ENCODE data around the gene INPP4A. TPM values are rescaled to one million over a fixed set of nuclear protein-coding genes. Genes with fewer than 3 reads are reported as not detected.

Gene INPP4A
- total and polyA plus RNA-seq, 2 experiments from 2014 or later = 7.9 to 13.1 TPM

DNA sequence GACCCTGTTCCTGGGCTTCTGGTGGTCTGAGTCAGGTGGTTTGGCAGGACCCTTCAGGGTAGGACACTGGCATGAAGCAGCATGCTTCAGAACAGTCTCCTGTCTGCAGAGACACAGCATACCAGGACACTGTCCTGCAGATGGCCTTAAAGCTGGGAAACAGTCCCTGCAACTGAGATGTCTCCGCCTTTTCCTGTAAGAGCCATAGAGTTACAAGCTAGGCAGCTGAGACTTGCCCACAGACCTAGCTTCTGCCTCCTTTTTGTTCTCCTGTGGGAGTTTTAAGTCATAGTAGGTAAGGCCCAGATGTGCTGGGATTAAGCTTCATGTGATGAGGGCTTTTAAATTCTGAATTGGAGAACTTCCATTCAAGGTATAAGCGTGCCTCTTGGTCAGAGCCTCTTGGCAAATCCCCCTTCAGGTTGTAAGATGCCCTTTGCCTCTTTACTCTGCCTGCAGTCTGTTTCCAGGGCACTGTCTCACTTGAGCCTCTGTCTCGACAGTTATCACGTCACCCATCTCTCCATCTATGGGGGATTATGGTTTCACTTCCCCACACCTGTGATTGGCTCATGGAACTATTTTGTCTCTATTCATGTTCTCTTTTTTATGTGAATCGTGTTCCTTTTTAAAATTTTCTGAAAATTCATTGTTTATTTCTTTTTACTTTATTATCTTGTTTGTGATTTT lies 111.8 kb downstream of the INPP4A start:
- no peaks in the 10 kb centered on the region for H3K9me3 ChIP-seq (ENCODE audit: low read depth)
- no peak for TF ChIP-seq CTCF (IDR thresholded peaks at IDR 0.05; ENCODE audit: poor library complexity)
- TF ChIP-seq EZH2phosphoT487 (IDR thresholded peaks at IDR 0.05; ENCODE audit: low read depth, severe bottlenecking, unreplicated experiment) = no peak
- no peak for TF ChIP-seq EZH2 (IDR thresholded peaks at IDR 0.05; ENCODE audit: borderline replicate concordance)
- no peaks in the 10 kb centered on the region for H3K79me2 ChIP-seq
- no peaks in the 10 kb centered on the region for H3K27me3 ChIP-seq
- H3K4me2 ChIP-seq = no peak overlapping the region
- 91% methylated on average over 5 of the region's 5 CpGs for WGBS (ENCODE audit: low lambda C conversion rate, missing lambda C conversion rate)
- H3K36me3 ChIP-seq (replicated peaks; ENCODE audit: insufficient read depth, low read depth) = no peaks in the 10 kb centered on the region
- no peak overlapping the region for H3K27ac ChIP-seq
- no peak overlapping the region for H3K4me3 ChIP-seq
- H2AFZ ChIP-seq = no peak overlapping the region
- H3K4me1 ChIP-seq (ENCODE audit: insufficient read depth) = no peaks in the 10 kb centered on the region
- no peaks in the 10 kb centered on the region for H4K20me1 ChIP-seq (ENCODE audit: insufficient read depth, poor library complexity, severe bottlenecking)
- no peak for DNase-seq (ENCODE audit: low spot score)
- no peaks in the 10 kb centered on the region for H3K9me2 ChIP-seq (replicated peaks; ENCODE audit: insufficient read depth)

DNA sequence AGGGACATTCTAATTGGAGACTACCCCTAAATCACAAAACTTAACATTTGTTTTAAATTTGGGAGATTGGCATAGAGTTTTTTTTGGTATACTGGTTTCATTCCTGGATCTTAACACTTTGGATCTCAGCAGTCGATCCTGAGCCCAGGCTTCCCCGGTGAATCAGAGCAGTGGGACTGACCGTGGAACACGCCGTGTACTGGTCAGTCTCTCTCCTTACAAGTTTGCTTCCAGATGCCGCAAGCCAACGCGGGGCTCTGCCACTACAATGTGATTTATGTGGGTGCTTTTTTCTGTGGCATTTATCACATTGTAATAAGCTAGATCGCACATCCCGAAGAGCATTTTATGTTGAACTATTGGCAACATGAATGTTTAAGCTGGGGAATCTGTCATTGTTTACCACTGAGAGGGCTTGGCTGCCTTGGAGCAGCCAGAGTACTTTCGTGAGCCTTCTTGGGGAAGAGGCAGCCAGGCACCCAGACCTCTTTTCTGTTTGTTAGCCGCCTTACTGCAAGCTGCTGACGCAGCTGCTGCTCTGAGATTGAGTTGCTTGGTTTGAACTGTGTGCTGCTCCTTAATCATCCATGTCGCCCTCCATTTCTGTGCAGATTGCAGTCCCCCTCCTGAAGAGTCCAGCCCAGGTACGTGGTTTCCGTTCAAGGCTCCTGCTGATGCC lies 114.3 kb downstream of the INPP4A start:
- 95% methylated on average over 16 of the region's 16 CpGs for WGBS (ENCODE audit: low lambda C conversion rate, missing lambda C conversion rate)
- no peaks in the 10 kb centered on the region for H3K36me3 ChIP-seq (replicated peaks; ENCODE audit: insufficient read depth, low read depth)
- TF ChIP-seq EZH2phosphoT487 (IDR thresholded peaks at IDR 0.05; ENCODE audit: low read depth, severe bottlenecking, unreplicated experiment) (no peak), EZH2 (IDR thresholded peaks at IDR 0.05; ENCODE audit: borderline replicate concordance) (no peak), CTCF (IDR thresholded peaks at IDR 0.05; ENCODE audit: poor library complexity) (no peak)

GRCh38 chr2:98559581-98559980 lies 114.9 kb downstream of the INPP4A start:
- no peak overlapping the region for H3K4me2 ChIP-seq
- no peak overlapping the region for H3K4me3 ChIP-seq
- H3K4me1 ChIP-seq (ENCODE audit: insufficient read depth) = no peaks in the 10 kb centered on the region
- no peaks in the 10 kb centered on the region for H3K9me2 ChIP-seq (replicated peaks; ENCODE audit: insufficient read depth)
- H3K27me3 ChIP-seq = no peaks in the 10 kb centered on the region
- no peak for DNase-seq (ENCODE audit: low spot score)
- H3K9me3 ChIP-seq (ENCODE audit: low read depth) = no peaks in the 10 kb centered on the region
- no peaks in the 10 kb centered on the region for H4K20me1 ChIP-seq (ENCODE audit: insufficient read depth, poor library complexity, severe bottlenecking)
- H2AFZ ChIP-seq = no peak overlapping the region
- 93% methylated on average over 3 of the region's 3 CpGs for WGBS (ENCODE audit: low lambda C conversion rate, missing lambda C conversion rate)
- no peaks in the 10 kb centered on the region for H3K79me2 ChIP-seq
- TF ChIP-seq EZH2 (IDR thresholded peaks at IDR 0.05; ENCODE audit: borderline replicate concordance) = no peak
- no peak for TF ChIP-seq CTCF (IDR thresholded peaks at IDR 0.05; ENCODE audit: poor library complexity)
- no peak for TF ChIP-seq EZH2phosphoT487 (IDR thresholded peaks at IDR 0.05; ENCODE audit: low read depth, severe bottlenecking, unreplicated experiment)
- no peak overlapping the region for H3K27ac ChIP-seq
- H3K36me3 ChIP-seq (replicated peaks; ENCODE audit: insufficient read depth, low read depth) = no peaks in the 10 kb centered on the region

More for the DNA sequence above, 114.3 kb downstream of the INPP4A start:
- Histone ChIP-seq H3K4me1 (ENCODE audit: insufficient read depth) (no peaks in the 10 kb centered on the region), H3K4me2 (no peak overlapping the region), H3K9me3 (ENCODE audit: low read depth) (no peaks in the 10 kb centered on the region), H3K27me3 (no peaks in the 10 kb centered on the region), H3K79me2 (no peaks in the 10 kb centered on the region), H3K27ac (no peak overlapping the region), H3K4me3 (no peak overlapping the region), H4K20me1 (ENCODE audit: insufficient read depth, poor library complexity, severe bottlenecking) (no peaks in the 10 kb centered on the region), H3K9me2 (replicated peaks; ENCODE audit: insufficient read depth) (no peaks in the 10 kb centered on the region), H2AFZ (no peak overlapping the region)
- DNase-seq (ENCODE audit: low spot score) = no peak

Measured in hepatocyte (in vitro differentiated cells).